HG03469 (cell line): ENCODE data around the gene SLC24A1.

ENCODE experiments used
- ATAC-seq: cut with Tn5 transposase; IDR thresholded peaks from one replicate; pipeline ENCODE4 v1.9.1; 2021; ENCODE audit warnings: mild to moderate bottlenecking, moderate library complexity, moderate number of reproducible peaks; ENCODE audit not compliant: unreplicated experiment

SLC24A1 gene

DNA sequence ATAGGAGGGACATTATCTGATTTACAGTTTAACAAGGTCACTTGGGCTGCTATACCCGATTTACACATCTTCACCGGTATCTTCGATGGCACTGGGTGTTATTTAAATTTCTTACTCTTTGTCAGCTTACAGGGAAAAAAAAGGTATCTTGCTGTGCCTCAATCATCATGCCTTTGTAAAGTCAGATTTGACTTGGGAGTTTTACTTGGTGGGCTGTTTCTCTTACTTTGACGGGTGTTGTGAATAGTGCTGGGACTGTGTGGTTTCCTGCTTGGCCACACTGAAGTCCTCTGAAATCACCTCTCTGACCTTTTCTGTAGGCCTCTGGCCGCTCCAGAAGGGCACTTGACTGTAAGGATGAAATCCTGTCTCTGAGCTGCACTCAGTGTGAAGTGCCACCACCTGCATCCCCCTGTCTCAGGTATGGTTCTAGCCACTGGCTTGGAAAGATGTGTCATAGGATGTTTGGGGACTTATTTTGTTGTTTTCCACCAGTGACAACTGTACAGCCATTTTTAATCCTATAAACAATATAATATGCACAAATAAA, 3.1 kb upstream of the SLC24A1 start:
- no peak for ATAC-seq

DNA sequence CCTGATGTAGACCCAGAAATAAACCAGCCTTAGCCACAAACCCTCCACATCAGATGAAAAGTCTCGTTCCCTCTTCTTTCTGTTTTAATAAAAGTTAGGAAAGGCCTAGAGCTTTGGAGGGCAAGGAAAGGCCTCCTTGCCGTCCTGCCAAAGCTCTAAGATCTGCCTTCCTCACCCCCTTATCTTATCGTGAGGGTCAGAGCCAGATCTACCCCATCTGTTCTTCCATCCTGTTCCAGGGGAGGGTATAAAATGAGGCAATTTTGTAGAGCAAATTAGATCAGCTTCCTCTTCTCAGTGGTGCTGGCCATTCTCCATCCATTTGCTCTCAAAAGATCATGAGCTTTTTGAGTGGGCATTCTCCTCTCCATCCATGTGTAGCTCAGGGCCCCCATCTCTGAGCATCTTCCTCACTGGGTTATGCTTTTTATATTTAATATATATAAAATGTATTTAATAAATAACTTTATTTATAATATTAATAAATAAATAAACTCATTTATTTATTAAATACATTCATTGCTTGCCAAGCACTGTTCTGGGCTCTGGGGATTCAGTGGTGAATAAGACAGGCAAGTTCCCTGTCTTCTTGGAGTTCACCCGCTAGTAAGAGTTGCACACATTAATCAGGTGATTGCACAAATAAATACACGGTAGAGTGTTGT, 2.0 kb upstream of the SLC24A1 start:
- no peak for ATAC-seq

DNA sequence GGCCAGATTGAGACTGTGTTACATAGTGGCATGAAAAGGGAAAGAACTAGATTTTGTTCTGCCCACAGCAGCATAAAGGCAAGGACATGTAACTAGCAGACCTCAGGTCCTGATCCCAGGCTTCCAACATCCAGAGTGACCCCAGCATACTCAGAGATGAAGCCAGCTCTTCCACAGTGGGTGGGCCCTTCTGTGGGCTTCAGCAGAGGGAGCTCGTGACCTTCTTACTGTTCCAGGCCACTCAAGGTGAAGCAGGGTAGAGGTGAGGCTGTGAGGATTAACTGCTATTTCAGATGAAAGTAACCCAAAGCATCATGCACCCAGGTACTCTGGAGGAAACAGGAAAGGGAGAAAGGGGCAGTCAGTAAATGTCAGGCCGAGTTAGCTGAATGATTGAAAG, 905 bp upstream of the SLC24A1 start:
- ATAC-seq = no peak

DNA sequence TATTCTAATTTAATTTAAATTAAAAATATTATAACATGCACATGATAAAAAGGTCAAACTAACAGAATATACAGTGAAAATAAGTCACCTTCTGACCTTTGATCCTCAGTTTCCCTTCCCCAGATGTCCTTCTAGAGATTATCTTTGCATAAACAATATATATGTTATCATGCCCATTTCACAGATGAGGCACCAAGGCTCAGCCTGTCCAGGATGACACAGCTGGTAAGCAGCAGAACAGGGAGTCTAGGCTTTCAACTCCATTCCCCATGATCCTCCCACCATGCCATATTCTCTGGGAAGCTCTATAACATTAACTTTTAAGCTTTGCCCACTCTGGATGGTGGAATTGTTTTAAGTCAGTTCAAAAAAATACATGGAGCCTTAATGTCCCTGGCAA, 1.4 kb downstream of the SLC24A1 start:
- no peak for ATAC-seq

DNA sequence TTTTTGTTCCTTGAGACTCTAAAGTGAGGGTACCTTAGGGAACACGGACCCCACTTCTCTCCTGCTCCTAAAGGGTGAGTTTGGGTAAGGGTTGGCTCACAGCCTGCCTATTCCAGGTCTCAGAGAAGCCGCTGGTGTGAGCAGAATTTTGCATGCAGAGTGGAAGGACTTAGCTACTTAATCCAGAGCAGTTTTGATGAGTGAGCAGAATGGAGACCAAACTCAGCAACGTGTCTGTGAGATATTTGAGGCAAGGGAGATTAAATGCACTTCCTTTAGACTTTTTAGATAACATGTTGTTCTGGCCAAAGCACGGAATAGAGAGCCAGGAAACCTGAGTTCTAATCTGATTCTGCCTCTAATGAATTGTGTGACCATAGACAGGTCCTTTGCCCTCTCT, 5.1 kb downstream of the SLC24A1 start:
- ATAC-seq = no peak

DNA sequence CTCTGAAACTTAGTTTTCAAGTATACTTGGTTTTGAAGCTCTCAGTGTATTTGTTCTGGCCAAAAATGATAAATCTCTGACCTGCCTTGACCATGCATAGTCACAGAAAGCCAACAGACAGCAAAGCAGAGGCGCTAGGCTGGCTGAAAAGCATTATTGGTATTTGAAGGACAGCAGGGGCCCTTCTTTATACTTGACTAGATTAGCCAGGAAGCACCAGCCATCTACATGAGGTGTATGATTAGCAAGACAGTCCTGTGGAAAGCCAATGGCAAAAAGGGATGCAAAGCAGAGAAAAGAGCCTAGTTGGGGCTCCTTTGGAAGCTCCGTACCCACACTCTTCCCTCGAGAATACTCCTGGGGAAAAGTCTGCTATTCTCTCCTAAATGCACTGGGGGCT, 7.8 kb downstream of the SLC24A1 start:
- ATAC-seq = no peak

DNA sequence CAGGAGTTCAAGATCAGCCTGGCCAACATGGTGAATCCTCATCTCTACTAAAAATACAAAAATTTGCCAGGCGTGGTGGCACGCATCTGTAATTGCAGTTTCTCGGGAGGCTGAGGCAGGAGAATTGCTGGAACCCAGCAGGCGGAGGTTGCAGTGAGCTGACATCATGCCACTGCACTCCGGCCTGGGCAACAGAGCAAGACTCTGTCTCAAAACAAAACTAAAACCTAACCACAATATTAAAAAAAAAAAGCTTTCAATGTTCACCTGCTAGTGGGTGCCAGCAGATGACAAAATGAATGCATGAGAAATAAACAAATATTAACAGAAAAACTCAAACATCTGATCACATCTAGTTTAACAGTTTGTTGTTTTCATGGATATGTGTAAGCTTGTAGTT, 9.0 kb downstream of the SLC24A1 start:
- no peak for ATAC-seq

DNA sequence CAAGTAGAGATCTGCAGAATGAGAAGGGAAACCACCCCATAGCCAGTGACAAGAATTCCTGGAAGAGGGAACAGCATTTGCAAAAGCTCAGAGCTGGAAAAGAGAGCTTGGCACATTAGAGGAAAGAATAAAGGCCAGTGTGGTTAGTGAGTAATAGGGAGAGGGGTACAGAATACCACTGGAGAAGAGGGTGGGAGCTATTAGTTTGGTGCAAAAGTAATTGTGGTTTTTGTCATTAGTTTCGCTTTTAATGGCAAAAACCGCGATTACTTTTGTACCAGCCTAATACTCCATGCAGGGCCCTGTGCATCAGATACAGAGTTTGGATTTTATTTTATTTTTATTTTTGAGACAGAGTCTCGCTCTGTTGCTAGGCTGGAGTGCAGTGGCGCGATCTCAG, 9.8 kb downstream of the SLC24A1 start:
- no peak for ATAC-seq

DNA sequence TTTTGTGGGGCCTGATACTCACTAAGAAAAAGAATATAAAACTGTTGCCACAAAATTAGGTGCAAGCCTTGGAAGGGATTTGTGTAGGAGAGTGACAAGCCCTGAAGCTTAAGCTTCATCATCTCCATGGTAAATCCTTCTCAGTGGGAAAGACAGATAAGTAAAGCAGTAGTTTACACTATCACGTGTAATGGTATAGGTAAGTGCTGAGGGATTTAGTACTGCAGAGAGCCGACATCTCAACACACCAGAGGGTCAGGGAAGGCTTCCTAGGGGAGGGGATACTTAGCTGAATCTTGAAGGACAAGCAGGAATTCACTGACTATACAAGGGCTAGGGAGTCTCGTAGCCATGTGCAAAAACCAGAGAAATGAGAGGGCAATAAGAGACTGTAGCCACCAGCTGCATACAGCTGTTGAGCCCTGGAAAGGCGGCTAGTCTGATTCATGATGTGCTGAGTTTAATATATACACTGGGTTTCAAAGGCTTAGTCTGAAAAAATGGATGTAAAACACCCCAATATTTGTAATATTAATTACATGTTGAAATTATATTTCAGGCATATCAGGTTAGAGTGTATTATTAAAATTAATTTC, 11.1 kb downstream of the SLC24A1 start:
- ATAC-seq = no peak

DNA sequence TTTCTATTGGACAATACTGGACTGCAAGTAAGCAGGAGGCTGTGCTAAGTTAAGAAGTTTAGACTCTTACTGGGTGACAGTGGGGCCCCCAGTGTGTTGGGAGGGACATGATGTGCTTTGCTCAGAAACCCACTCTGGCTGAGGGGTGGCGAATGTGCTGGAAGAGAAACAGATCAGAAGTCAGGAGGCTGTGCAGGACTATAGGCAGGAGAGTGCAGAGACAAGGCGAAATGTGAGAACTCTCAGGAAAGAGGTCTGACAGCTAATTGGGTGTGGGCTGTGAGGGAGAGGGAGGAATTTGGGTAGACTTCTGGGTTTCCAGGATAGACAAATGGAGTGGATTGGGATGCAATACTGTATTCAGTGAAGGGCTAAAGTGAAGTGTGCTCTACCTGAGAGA, 12.0 kb downstream of the SLC24A1 start:
- ATAC-seq = no peak

DNA sequence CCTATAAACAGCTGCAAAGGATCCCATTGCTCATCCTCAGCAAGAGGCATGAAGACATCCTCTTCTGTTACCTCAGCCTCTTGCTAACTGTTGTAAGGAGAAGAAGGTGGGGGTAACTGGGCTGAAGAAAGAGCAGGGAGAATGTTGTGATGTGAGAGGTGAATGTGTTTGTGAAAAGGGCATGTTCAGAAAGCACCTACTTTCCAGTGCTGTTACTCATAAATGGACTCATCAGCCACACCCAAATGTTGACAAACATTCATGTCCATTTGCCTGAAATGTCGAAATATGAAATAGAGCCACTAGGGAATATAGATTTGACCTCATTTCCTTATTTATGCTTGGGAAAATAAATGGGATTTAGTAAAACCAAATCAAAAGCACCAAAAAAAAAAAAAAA, 12.6 kb downstream of the SLC24A1 start:
- no peak for ATAC-seq

DNA sequence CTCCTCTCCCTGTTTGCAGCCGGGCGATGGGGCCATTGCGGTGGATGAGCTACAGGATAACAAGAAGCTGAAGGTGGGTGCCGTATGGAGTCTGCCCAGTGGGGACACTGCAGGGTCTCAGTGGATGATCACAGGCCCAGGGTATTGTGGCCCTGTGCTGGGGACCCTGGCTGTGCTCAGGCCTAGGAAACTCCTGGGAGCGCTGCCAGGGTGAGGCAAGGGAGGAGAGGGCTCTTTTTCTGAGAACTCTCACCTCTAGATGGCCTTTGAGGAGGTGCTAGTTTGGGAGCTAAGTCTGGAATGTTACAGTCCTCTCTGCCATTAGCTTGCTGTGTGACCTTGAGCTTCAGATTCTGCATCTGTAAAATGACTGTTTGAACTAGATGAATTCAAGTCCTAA, 16.4 kb downstream of the SLC24A1 start:
- no peak for ATAC-seq

DNA sequence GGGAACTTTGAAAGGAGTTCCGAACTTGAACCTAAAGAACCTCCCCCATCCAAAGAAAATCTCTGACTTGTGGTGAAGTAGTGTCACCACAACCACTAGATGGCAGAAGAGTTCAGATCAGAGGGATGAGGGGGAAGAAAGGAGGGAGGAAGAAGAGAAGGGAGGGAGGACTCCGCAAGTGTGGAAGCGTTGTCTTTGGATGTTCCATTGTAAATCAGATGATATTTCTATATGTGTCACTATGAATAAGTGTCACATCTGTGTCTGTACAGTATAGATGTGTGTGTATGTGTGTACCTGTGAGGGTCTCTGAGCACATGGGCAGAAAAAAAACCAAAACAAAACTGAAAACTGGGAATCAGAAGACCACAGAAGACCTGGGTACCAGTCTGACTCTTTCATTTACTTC, 16.9 kb downstream of the SLC24A1 start:
- ATAC-seq = no peak

DNA sequence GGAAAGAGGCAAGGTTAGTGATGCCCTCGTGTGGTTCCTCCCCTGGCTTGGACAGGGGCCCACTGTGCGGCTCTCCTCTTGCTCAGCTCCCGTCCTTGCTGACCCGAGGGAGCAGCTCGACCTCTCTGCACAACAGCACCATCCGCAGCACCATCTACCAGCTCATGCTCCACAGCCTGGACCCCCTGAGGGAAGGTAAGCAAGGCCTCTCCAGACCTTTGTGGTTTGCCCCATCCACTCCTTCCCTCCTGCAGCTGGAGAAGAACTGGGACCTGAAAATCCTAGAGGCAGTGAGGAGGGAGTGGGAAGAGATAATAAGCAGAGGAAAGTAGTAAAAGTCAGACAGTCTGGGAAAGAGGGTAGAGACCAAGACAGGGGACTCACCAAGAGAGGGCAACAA, 17.8 kb downstream of the SLC24A1 start:
- ATAC-seq = no peak

DNA sequence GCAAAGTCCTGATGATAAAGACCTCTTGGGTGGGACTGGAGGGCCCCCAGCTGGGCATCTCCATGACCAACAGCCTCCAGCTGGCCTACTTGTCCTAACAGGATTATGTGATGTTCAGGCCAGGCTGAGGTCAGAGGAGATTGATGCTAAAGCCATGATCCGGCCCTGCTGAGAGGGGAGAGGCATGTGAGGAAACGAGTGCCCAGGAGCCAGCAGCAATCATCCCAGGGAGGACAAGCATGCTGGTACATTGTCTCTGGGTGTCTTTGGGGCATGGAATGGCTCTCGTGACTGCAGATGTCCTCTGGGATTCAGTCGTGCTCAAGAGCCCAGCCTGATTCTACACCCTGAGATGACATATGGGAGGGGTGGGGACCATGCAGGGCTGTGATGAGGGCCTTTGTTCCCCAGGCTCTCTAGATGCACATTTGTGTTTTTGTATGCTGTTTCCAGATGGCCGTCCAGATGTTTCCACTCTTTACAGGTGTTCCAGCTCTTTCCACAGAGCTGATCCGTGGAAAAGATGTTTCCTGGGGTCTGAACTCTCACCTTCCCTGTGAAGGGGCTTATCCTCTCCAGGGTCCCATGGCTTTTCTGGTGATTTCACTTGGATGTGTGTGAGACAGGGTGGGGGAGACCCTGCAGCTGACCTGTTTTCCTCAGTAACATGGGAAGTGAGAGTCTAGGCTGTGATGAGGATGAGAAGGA, 20.2 kb downstream of the SLC24A1 start:
- no peak for ATAC-seq

DNA sequence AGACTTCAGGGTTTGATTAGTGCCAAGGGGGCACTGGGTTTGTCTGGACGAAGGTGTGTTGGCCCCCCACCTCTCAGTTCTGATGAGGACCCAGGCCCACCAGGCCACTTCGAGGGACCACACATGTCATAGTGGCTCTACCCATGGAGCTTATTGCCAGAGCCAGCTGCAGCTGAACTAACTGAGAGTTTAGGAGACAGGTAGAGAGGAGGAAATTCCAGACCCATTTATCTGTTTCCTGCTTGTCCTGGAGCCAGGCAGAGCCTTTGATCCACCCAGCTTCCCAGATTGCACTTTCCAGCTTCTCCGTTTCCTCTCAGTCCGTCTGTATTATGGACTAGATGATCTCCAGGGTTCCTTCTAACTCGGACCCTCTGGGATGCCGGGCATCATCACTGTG, 20.9 kb downstream of the SLC24A1 start:
- no peak for ATAC-seq

DNA sequence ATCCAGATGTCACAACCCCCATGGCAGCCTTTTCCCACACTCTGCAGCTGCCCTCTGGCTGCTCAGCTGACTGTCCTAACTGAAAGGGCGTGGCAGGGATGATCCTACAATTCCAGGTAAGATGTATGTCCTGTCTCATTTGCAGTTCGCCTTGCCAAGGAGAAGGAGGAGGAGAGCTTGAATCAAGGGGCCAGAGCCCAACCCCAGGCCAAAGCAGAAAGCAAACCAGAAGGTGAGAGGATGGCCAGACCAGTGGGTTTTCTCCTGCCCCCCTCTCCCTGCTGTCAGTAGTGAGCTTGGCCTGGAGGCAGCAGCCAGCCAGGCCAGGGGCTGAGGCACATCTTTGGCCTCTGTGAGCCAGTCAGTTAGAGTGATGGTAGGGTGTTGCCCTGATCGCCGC, 22.5 kb downstream of the SLC24A1 start:
- no peak for ATAC-seq

DNA sequence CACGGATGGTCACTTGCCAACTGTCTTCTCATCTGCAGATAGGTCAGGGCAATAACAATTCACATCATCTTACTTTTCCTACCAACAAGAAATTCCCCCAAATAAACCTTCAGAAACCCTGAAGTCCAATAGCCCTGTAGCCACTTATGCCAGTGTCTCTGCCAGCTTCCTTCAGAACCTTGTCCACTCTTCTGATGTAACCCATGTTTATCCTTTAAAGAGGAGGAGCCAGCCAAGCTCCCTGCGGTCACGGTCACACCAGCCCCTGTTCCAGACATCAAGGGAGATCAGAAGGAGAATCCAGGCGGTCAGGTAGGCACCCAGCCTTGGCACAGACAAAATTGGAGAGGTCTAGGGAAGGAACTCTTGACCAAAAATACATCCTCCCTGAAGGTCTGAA, 23.7 kb downstream of the SLC24A1 start:
- ATAC-seq = no peak

DNA sequence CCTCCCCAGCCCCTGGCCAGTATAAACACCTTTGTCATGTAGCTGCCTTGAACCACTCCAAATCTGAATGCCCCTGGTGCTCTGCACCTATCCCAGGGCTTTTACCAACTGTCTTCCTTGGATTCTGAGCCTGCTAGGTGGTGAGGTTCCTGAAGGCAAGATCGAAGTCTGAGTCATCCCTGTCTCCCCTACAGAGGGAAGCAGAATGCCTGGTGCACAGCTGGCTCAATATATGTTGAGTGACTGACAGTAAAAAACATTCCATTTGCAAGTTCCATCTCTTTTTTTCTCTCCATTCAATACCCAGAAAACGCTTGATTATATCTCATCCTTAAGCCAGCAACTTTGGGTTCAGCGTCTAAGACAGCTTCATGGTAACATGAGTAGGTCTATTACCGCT, 24.7 kb downstream of the SLC24A1 start:
- no peak for ATAC-seq

DNA sequence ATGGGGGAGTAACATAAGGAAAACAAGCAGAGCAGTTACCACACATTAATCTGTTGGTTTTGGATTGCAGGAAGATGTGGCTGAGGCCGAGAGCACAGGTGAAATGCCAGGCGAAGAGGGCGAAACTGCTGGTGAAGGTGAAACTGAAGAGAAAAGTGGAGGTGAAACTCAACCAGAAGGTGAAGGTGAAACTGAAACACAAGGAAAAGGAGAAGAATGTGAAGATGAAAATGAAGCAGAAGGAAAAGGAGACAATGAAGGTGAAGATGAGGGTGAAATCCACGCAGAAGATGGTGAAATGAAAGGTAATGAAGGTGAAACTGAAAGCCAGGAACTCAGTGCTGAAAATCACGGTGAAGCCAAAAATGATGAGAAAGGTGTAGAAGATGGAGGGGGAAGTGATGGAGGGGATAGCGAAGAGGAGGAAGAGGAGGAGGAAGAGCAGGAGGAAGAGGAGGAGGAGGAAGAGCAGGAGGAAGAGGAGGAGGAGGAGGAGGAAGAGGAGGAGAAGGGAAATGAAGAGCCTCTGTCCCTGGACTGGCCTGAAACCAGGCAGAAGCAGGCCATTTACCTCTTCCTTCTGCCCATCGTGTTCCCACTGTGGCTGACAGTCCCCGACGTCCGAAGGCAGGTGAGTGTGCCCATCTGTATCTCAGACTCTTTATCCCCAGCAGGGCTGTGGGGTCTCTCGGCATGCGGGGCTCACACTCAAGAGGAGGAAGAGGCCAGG, 28.7 kb downstream of the SLC24A1 start:
- ATAC-seq = no peak

DNA sequence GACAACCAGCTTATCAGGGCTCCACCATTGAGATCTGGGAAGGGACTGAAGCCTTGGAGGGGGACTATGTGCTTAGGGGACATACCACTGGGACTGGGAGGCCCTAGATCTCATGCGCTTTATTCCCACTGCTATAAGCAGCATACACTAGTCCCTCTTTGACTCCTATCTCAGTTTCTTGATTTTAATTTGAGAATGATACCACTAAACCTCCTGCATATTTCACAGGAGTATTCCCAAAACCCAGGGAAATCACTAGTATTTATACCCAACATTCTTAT, 29.2 kb downstream of the SLC24A1 start:
- ATAC-seq = no peak
